ENCODE data around the gene NTN1. TPM values are rescaled to one million over a fixed set of nuclear protein-coding genes. Genes with fewer than 3 reads are reported as not detected.

NTN1 gene
- total RNA-seq, 1 donor from 2014 or later, result under 0.01 TPM

- H3K27me3 ChIP-seq (ENCODE audit: control insufficient read depth, insufficient read depth, low read length), result no peaks in the 10 kb centered on the region
- no peak for DNase-seq (ENCODE audit: low read depth)
- no peaks in the 10 kb centered on the region for H3K36me3 ChIP-seq (ENCODE audit: control insufficient read depth, insufficient read depth, low read length)
- TF ChIP-seq CTCF (IDR thresholded peaks at IDR 0.05; ENCODE audit: insufficient read depth, low read length, severe bottlenecking), result no peak
- no peak overlapping the region for H3K4me3 ChIP-seq (ENCODE audit: low read depth, low read length)
- FAIRE-seq, result no peak
These were observed 250.7 kb downstream of the NTN1 start for GRCh38 chr17:9271989-9272388.

DNA sequence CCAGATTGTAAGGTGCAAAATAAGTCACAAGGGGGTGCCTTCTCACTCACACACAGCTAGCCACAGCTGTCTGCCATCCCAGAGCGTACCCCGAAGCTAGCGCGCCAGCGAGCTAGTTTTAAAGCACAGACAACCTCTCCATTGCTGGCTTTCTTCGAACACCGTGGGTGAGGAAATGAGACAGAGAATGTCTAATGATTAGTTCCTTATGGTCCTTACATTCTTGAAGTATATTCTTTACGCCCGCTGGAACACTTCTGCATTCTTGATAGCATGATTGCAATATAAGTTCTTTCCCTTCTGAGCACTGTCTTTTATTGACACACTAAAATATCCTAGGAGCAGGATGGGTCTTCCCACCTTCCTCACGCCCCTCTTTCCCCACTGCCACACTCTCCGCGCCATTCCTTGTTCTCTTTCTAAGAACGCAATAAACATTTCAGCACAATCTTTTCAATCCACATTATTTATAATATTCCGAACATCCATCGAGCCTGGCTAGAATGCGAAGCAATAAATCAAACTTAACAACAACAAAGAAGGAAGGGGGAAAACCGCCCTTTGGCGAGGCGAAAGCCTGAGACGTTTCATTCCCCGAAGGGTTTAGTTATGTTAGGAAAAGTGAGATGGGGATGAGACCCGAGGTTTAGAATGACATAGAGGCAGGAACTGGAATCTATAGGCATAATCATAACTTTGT lies 251.3 kb downstream of the NTN1 start:
- Histone ChIP-seq H3K27me3 (ENCODE audit: control insufficient read depth, insufficient read depth, low read length) (no peaks in the 10 kb centered on the region), H3K36me3 (ENCODE audit: control insufficient read depth, insufficient read depth, low read length) (no peaks in the 10 kb centered on the region), H3K4me3 (ENCODE audit: low read depth, low read length) (no peak overlapping the region)
- FAIRE-seq, result no peak
- no peak for DNase-seq (ENCODE audit: low read depth)
- no peak for TF ChIP-seq CTCF (IDR thresholded peaks at IDR 0.05; ENCODE audit: insufficient read depth, low read length, severe bottlenecking)

- H3K27me3 ChIP-seq (ENCODE audit: control insufficient read depth, insufficient read depth, low read length), result no peaks in the 10 kb centered on the region
- FAIRE-seq (no peak), DNase-seq (ENCODE audit: low read depth) (no peak)
- TF ChIP-seq CTCF (IDR thresholded peaks at IDR 0.05; ENCODE audit: insufficient read depth, low read length, severe bottlenecking), result no peak
- no peaks in the 10 kb centered on the region for H3K36me3 ChIP-seq (ENCODE audit: control insufficient read depth, insufficient read depth, low read length)
- H3K4me3 ChIP-seq (ENCODE audit: low read depth, low read length), result no peak overlapping the region
These were observed 252.4 kb downstream of the NTN1 start for GRCh38 chr17:9273428-9274391.

- Histone ChIP-seq H3K27me3 (ENCODE audit: control insufficient read depth, insufficient read depth, low read length) (no peaks in the 10 kb centered on the region), H3K36me3 (ENCODE audit: control insufficient read depth, insufficient read depth, low read length) (no peaks in the 10 kb centered on the region), H3K4me3 (ENCODE audit: low read depth, low read length) (no peak overlapping the region)
- FAIRE-seq, result no peak
- no peak for TF ChIP-seq CTCF (IDR thresholded peaks at IDR 0.05; ENCODE audit: insufficient read depth, low read length, severe bottlenecking)
- no peak for DNase-seq (ENCODE audit: low read depth)
These were observed 253.7 kb downstream of the NTN1 start for GRCh38 chr17:9274973-9275372.

DNA sequence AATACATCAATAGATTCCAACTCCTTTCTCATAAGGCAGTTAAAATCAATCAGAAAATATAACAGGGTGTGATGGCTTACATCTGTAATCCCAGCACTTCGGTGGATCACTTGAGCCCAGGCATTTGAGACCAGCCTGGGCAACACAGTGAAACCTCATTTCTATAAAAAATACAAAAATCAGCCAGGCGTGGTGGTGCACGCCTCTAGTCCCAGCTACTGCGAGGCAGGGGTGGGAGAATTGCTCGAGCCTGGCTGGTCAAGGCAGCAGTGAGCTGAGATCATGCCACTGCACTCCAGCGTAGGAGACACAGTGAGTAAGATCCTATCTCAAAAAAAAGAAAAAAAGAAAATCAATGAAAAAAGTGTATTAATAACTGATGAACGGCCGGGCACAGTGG lies 258.6 kb downstream of the NTN1 start:
- FAIRE-seq, result no peak
- TF ChIP-seq CTCF (IDR thresholded peaks at IDR 0.05; ENCODE audit: insufficient read depth, low read length, severe bottlenecking), result no peak
- DNase-seq (ENCODE audit: low read depth), result no peak
- Histone ChIP-seq H3K36me3 (ENCODE audit: control insufficient read depth, insufficient read depth, low read length) (no peaks in the 10 kb centered on the region), H3K27me3 (ENCODE audit: control insufficient read depth, insufficient read depth, low read length) (no peaks in the 10 kb centered on the region), H3K4me3 (ENCODE audit: low read depth, low read length) (no peak overlapping the region)

Measured in bronchial epithelial cell (primary cell).